Measurements from ENCODE around the gene ABCG1. TPM values are rescaled to one million over a fixed set of nuclear protein-coding genes. Genes with fewer than 3 reads are reported as not detected.

ABCG1 gene
- total RNA-seq, 1 experiment from 2014 or later: 2.5 TPM

DNA sequence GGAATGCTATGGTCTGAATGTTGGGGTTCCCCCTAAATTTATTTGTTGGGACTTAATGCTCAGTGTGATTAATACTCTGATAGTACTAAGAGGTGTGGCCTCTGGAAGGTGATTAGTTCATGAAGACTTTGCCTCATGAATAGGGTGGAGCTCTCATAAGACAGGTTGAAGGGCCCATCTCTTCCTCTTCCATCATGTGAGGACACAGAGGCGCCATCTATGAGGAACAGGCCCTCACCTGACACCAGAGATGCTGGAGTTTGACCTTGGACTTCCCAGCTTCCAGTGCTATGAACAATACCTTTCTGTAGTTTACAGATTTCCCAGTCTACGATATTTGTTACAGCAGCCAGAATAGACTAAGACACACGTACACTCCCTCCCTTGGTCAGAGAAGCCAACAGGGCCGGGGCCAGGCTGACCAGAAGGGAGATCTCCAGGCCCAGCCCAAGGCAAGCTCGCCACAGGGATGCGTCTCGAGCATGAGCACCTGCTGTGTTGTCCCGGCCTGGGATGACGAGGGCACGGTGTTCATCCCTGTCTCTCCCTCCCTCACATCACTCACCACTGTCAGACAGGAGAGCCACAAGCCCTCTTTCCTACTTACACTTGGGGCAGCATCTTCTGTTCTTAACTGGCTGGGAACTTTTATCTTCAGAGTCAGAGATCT, 4.7 kb upstream of the ABCG1 start:
- no peak for DNase-seq (ENCODE audit: low spot score)

DNA sequence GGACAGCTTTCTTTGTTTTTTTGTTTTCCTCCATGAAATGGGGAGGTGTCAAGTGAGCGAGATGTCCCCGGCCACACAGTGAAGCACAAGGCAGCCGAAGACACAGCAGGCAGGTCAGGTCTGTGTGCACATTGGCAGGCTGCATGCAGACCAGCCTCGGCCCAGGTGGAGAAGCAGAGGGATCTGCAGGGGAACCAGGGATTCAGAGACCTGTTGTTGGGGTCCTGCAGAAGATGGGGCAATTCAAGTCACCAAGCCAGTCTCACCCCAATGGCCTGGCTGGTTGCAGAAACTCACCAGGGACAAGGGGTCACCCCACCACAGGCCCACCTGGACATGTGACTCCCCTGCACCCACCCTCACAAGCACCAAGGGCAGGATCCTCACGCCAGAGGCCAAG, 4.0 kb upstream of the ABCG1 start:
- DNase-seq (ENCODE audit: low spot score): no peak

DNA sequence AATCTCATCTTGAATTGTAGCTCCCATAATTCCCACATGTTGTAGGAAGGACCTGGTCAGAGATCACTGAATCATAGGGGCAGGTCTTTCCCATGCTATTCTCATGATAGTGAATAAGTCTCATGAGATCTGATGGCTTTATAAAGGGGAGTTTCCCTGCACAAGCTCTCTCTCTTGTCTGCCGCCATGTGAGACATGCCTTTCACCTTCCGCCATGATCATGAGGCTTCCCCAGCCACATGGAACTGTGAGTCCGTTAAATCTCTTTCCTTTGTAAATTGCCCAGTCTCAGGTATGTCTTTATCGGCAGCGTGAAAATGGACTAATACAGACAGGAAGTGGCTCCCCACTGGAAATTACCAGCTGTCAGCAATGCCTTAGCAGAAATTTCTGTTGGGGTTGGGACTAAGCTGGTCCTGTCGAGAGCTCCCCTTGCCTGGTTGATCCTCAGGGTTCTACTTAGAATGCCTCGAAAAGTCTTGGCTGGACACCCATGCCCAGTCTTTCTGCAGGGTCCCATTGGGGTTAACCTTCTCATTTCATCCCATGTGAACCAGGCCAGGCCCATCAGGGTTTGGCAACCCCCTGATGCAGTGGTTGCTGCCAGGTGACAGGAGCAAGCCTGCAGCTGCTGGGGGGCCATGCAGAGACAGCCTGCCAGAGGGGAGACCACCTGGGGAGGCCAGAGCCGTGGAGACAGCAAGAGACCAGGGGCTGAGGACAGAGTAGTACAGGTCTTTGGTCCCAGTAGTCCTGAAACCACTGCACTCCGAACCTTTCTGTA, 2.8 kb upstream of the ABCG1 start:
- DNase-seq (ENCODE audit: low spot score): no peak

DNA sequence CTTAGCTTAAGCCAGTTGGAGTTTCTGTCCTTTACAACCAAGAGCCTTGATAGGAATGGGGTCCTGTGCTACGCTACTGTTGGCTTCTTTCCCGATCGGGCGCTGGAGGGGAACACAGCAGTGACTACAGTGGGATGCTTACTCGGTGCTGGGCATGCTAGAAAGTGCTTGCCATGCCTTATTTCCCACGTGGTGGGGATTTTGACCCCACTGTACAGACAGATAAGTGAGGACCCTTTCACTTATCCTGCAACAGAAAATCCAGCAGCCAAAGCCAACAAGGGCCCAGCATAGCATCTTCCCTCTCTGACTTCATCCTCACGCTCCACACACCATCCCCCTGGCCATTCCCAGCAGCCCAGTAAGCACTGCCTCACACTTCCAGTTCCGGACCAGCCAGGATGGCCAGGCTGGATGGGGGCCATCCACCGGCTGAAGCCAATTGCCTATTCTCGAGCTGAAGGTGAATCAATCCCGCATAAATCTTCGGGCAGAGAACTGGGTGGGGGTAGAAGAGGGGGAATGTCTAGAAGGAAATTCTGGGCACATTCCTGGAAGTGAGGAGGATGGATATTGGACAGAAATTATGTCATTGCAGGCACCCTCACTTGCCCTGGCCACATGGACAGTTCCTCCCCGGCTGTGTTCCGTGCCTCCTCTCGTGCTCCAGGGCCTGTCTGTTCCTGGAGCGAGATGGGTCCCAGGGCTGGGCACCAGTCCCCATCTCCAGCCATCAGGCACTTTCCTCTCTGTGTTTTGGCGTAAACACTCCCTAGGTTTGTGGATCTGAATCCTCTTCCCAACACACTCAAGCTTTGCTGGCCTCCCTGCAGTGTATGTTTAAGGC, 2.0 kb upstream of the ABCG1 start:
- no peak for DNase-seq (ENCODE audit: low spot score)

DNA sequence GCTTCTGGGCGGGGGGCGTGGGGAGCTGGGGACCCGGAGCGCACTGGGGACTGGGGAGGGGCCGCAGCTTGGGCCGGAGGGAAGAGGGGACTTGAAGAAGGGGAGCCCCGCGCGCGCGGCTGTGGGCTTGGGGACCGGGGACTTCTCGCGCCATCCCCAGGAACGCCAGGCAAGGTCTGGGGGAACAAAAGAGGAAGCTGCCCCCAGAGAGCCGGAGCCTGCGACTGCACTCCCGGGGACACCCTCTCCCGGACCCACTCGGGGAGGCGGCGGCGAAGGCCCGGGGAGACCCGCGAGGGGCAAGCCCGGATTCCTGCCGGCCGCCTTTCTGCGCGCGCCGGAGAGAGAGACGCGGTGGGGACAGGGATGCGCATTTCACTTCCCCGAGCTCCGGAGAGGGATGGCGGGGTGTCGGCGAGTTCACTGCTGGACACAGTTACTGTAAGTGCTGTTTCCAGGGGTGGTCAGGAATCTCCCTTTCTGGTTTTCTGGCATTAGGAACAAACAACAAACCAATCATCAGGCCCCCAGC, 732 bp downstream of the ABCG1 start:
- no peak for DNase-seq (ENCODE audit: low spot score)

DNA sequence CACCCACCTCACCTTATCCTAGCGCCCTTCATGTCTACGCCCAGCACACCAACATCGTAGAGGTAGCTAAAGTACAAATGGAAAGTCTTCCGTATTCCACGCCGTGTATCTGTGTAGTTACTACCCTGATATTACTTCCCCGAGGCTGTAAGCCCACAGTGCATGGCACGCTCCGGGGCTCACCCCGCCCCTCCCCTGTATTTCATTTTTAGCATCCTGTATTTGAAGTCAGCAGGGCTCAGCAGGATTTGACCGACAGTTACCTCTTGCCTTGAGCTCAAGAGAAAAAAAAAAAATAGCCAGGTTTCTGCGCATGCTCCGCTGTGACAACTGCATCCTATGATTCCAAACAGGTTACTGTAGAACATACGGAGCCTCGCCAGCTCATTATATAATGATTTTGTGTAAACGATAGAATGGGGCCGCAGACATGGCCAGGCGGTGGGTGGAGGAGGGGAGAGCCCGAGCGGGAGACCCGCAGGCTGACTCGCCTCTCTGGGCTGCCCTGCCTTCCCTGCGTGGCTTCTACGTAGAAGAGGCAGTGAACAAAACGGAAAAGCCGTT, 1.3 kb downstream of the ABCG1 start:
- DNase-seq (ENCODE audit: low spot score): peak; percentile 85

DNA sequence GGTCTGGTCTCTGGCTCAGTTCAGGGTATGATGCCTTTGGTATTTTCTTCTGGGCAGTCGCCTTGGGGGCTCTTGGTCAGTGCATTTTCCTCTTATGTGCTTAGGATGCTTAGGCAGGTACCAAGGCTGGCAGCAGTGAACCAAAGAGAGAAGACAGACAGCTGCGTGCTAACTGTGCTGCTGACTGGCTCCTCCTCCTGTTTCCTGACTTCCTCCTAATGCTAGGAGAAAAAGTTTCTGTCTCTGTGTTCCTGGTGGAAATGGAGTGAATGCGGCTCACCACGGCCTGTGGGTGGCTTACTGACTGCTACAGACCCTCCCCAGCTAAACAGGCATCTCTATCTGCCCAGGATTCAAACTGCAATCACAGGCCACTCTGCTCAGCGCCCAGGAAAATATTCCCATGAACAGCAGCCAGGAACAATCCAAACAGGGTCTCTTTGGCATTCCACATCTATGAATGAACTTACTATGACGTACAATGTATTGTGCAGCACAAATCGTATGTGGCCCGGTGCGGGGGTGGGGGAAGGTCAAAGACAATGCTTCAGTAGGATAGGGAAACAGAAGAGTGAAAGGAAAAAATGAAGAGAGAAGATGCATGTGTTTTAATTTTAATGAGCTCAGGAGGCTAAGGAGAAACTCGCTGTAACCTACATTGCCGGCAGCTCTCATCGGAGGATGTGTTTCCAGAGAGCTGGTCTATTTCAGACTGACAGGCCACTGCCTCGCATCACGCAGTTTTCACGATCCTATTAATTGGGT, 2.8 kb downstream of the ABCG1 start:
- no peak for DNase-seq (ENCODE audit: low spot score)

DNA sequence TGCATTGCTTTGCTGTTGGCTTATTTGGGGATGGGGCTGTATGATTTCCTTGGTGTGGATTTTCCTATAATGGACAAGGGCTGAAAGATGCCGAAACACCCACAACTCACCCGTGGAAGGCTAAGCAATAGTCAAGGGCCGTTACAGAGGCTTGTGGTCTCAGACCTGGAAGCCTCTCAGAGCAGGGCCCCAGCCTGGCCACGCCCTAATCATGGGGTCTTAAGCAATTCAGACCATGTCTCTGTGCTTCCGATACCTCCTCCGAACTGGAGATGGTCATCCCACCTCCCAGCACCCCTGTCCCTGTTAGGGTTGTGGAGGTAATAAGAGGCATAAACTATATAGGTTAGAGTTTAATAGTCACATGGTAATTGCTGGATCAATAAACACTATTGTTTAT, 3.4 kb downstream of the ABCG1 start:
- no peak for DNase-seq (ENCODE audit: low spot score)

DNA sequence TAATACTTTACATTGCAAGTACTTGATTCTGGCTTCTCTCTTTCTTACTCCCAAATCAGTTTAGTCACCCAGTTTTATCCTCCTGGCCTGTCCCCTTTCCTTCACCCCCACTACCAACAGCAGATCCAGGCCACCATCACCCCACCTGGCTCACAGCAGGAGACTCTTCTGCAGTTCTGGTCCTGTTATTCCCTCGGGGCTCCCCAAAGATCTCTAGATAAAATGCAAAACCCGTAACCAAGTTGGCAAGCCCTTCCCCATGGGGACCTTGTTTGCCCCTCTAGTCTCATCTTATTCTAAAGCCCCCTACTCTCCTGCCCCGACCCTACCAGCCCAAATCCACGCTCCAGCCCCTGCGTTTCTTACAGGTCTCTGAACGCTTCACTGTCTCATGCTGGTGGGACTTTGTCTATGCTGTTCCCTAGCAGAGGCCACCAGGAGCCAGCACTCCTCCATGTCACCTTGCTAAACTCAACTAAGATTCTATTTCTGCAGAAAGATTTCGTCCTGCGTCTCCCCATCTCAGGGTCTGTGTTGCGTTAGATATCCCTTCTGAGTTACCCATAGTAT, 4.0 kb downstream of the ABCG1 start:
- no peak for DNase-seq (ENCODE audit: low spot score)

DNA sequence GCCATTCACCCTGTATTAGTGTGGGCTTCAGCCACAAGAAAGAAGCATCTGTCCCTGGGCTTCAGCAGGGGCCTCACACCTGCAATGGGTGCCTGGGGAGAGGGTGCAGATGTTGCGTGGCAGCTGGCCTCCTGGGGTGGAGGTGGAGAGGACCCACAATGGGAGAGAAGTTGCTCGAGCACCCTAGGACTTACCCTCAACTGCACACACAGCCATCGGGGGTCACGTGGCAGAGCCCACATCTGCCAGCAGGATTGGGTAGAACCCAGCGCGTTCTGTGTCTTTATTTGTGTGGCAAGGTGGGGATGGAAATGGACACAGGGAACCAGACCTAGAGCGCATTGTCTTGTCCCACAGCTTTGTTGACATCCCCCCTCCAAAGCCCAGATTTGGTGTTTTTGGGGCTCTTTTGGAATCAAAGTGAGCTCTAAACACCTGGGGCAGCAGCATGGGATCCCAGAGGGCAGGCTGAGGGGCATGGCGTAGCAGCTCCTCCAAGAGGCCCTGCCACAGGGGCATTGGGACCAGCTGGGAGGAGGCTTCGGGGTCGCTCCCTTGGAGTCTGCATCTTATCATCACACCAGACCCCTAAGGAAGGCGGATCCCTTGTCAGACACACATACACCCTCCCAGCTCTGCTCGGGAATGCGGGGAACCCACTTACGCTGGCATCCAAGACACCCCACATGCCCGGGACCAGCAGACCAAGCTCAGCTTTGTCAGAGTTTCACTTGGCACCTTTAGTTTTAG, 5.1 kb downstream of the ABCG1 start:
- no peak for DNase-seq (ENCODE audit: low spot score)

DNA sequence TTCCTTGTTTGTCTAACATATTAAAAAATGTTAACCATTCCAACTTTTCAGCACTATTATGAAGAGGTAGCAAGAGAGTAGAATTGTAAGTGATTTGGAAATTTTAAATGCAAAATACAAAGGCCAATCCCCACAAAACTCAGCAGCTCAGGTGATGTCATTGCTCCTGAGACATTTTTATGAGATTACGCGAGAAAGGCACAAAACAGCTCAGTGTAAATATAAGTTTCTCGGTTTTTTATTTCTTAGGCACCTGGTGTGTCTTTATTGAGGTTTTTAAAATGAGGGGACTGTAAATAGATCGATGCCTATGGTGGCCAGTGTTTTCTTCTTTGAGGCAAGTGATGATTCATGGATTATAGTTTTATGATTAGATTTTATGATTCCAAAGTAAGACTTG, 6.1 kb downstream of the ABCG1 start:
- no peak for DNase-seq (ENCODE audit: low spot score)

DNA sequence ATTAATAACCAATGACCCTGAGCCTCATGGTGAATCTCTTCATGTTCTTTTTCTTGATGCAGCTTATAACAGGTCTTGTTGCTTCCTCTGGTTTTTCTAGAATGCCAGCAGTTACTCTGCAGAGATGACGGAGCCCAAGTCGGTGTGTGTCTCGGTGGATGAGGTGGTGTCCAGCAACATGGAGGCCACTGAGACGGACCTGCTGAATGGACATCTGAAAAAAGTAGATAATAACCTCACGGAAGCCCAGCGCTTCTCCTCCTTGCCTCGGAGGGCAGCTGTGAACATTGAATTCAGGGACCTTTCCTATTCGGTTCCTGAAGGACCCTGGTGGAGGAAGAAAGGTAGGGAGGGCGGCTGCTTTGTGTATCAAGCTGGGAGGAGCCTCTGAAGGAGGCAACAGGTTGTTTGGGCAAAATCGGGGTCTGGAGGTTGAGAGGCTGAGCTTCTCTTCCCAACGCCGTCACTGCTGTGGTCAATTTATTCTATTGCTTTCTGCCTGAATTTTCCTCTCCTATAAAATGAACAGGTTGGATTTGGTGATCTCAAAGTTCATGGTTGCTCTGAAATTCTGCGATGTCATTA, 6.7 kb downstream of the ABCG1 start:
- no peak for DNase-seq (ENCODE audit: low spot score)

DNA sequence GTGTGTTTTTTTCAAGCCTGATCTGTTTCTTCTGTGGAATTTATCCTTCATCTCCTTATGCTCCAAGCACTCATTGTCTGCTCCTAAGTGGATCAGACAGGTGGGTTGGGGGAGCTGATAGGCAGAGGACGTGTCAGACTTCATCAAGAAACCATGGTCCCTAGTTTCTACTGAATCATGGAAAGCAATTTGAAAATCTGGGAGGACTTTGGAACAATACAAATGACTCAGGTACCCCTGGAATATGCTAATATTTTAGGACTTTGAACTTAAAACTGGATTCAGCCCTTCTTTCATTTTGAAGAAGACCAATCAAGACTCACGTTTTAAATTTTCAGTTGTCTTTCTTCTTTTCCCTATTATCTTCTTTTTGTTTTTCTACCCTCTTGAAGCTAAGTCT, 7.7 kb downstream of the ABCG1 start:
- DNase-seq (ENCODE audit: low spot score): no peak

DNA sequence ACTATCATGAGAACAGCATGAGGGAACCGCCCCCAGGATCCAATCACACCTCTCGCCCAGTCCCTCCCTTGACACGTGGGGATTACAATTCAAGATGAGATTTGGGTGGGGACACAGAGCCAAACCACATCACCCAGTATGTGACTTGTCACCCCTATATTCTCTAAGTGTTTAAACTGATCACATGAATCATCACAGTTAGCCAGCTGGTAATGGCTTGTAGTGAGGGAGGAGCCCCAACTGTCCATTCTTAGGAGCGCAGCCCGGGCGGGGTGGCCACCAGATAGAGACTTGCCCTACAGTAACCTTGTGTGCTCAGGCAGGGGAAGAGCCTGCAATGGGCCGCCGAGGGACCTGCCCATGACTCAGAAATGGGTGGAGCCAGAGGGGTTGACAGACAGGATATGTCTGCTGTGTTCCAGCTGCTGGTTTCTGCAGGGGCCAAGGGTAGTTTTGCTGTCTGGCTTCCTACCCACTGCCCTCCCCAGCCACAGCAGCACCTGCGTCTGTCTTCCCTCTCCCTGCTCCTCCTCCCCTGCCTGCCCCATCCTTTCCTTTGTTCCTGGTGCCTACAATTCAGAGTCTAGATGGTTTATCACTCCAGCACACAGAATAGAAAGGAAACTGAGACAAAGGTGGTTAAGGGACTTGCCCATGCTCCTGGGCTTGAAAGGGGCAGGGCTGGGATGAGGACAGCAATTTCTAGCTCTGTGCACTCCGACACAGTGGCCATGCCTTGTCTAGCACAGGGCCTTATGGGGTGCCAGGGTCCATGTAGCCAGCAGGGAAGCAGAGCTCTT, 9.2 kb downstream of the ABCG1 start:
- peak; percentile 100 for DNase-seq (ENCODE audit: low spot score)

DNA sequence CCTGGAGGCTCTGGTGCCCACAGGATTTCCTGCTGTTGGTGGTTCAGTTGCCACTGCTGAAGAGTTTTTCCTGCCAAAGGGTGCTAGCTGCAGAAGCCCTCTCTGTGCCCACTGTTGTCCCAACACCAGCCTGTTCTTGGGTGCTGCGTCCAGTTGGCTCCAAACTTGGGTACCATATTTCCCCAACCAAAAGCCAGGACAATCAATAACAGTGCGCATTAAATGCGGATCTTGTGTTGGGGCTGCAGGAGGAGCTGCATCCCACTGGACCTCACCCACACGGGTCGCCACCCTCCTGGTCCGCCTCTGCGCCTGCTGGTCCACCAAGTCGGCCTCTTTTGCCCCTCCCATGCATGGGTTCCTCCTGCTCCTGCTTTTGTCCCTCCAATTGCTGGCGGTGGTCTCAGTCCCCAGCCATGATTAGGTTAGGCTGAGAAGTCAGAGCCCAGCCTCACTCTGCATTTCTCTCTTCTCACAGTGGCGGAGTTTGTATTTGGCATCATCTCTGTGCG, 9.8 kb downstream of the ABCG1 start:
- DNase-seq (ENCODE audit: low spot score): no peak

DNA sequence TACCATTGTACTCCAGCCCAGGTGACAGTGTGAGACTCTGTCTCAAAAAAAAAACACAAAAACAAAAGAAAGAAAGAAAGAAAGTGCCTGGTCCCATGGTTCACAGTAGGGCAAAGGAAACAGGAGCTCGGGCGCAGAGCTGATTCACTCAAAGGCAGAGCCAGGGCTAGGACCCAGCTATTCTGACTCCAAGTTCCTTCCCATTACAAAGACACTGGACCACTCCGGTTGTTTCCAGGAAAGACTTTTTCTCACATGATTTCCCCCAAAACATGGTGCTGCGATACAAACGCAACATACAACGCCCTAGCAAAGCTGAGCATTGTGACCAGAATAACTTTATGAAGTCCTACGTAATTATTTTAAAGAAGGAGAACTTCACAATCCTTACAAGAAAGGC, 10.7 kb downstream of the ABCG1 start:
- DNase-seq (ENCODE audit: low spot score): no peak

DNA sequence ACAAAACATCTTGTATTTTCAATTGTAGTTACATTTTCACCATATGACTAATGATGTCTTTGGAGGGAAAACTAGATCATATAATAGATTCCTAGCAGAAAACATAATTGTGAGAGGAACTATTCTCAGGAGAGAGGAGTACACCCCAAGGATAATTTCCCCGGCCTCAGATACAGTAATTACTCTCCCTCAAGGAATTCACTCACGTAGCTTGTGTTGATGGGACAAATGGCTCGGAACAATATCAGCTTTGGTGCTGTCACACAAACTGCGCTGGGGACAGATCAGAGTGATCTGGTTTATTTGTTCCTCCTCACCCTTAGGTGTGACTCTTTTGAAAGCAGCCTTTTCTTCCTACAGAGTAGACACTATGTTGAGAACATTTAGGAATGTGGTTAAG, 11.2 kb downstream of the ABCG1 start:
- no peak for DNase-seq (ENCODE audit: low spot score)

DNA sequence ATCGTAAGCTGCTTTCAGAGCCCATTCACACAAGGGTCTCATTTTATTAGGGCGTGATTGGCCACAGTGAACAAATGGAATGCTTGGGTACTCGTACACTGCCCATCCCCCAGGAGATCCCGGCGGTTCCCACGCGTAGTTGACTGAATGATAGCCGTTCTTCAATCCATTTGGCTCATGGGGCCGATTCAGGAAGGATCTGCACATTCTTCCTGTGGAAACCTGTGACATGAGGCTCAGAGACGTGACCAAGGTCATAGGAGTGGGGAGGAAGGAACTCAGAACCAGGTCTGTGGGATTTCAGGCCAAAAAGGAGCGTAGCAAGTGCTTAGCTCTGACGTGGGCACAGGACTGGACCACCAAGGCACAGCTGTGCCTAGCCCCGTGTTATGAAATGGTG, 11.7 kb downstream of the ABCG1 start:
- no peak for DNase-seq (ENCODE audit: low spot score)

DNA sequence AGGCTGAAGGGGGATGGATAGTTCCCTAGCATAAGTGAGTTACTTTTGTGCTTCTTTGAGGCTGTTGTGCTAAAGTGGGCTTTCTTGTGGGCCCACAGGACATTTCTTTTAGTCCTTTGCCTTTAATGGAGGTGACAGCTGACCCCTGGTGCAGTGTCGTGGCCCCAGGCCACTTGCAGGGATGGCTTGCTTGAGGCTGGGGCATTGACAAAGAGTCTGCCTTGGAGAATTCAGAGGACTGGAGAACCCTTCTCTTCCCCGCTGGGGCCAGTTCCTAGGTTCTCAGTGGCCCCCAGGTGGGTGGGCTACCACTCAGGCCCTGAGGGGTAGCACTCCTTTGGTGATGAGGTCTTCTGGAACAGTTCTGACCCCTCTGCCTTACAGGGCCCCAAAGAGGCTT, 12.8 kb downstream of the ABCG1 start:
- no peak for DNase-seq (ENCODE audit: low spot score)

All from A172 (cell line).